PC-3 (cell line): ENCODE measurements around the gene ANKUB1. TPM values are rescaled to one million over a fixed set of nuclear protein-coding genes. Genes with fewer than 3 reads are reported as not detected.

Experiments
- ATAC-seq: fragments of 200-7000 bp; cut with Tn5 transposase; 2 replicates; pipeline ENCODE4 v1.9.1; 2020; ENCODE audit warnings: mild to moderate bottlenecking, moderate library complexity
- BruUV-seq: library from RNA; stranded (reverse); fragments of 400-500 nt; replicated peaks from 2 replicates; lab custom pipeline; 2021; lab: Mats Ljungman, UMichigan
- CTCF ChIA-PET: fragments of 300-600 bp; sonication (Branson Sonifier 250); formaldehyde crosslinking; loops from one replicate; lab custom pipeline; 2022; ENCODE audit warnings: antibody characterized with exemption; lab: Charles Lee
- POLR2A ChIA-PET: fragments of 300-600 bp; sonication (Branson Sonifier 250); formaldehyde crosslinking; loops from one replicate; lab custom pipeline; 2022; ENCODE audit warnings: antibody characterized with exemption; ENCODE audit not compliant: unreplicated experiment; lab: Charles Lee
- DNase-seq: peaks from one replicate; pipeline ENCODE4 v3.0.0-alpha.2; 2015
- H2AFZ ChIP-seq: fragments of 300-600 bp; sonication (generic); 2 replicates; pipeline ENCODE4 v1.6.0; 2016; ENCODE audit warnings: antibody characterized with exemption, low read length
- H3F3A ChIP-seq: fragments of 300-600 bp; sonication (generic); one replicate; pipeline ENCODE4 v1.6.0; 2017; ENCODE audit warnings: antibody characterized with exemption, low read length, control low read depth, mild to moderate bottlenecking; ENCODE audit not compliant: unreplicated experiment
- H3K27ac ChIP-seq: fragments of 300-600 bp; sonication (generic); 2 replicates; pipeline ENCODE4 v1.5.1; 2016; ENCODE audit warnings: mild to moderate bottlenecking, low read length
- H3K27me3 ChIP-seq: fragments of 300-600 bp; sonication (generic); 2 replicates; pipeline ENCODE4 v1.6.1; 2016; ENCODE audit warnings: low read length, mixed read lengths
- H3K36me3 ChIP-seq: fragments of 300-600 bp; sonication (generic); 2 replicates; pipeline ENCODE4 v1.6.1; 2016; ENCODE audit warnings: low read depth, mixed run types, low read length, mixed read lengths
- H3K4me1 ChIP-seq: fragments of 300-600 bp; sonication (generic); 2 replicates; pipeline ENCODE4 v1.5.1; 2016; ENCODE audit warnings: low read length; ENCODE audit not compliant: insufficient read depth
- H3K4me2 ChIP-seq: fragments of 300-600 bp; sonication (generic); 2 replicates; pipeline ENCODE4 v1.6.0; 2016; ENCODE audit warnings: low read length
- H3K4me3 ChIP-seq: fragments of 300-600 bp; sonication (generic); 2 replicates; pipeline ENCODE4 v1.5.1; 2016; ENCODE audit warnings: mild to moderate bottlenecking, low read length, mixed read lengths
- H3K79me2 ChIP-seq: fragments of 300-600 bp; sonication (generic); 2 replicates; pipeline ENCODE4 v1.6.1; 2017; ENCODE audit warnings: low read length, mixed read lengths
- H3K9ac ChIP-seq: fragments of 300-600 bp; sonication (generic); 2 replicates; pipeline ENCODE4 v1.6.0; 2016; ENCODE audit warnings: mild to moderate bottlenecking, low read length
- H3K9me2 ChIP-seq: fragments of 300-600 bp; sonication (generic); replicated peaks from 2 replicates; pipeline ENCODE4 v1.6.1; 2016; ENCODE audit warnings: mixed run types, low read length, mixed read lengths
- H3K9me3 ChIP-seq: fragments of 300-600 bp; sonication (generic); 2 replicates; pipeline ENCODE4 v1.6.1; 2016; ENCODE audit warnings: low read length, mixed read lengths
- H4K20me1 ChIP-seq: fragments of 300-600 bp; sonication (generic); 2 replicates; pipeline ENCODE4 v1.6.1; 2016; ENCODE audit warnings: low read length, mixed read lengths
- CTCF ChIP-seq: fragments of 300-600 bp; sonication (generic); conservative IDR thresholded peaks from 2 replicates; pipeline ENCODE4 v1.5.1; 2017; ENCODE audit warnings: antibody characterized with exemption, low read depth, mild to moderate bottlenecking, low read length
- EZH2 ChIP-seq: fragments of 300-600 bp; sonication (generic); IDR thresholded peaks from one replicate; pipeline ENCODE4 v1.6.1; 2017; ENCODE audit warnings: antibody characterized with exemption, mild to moderate bottlenecking, low read length; ENCODE audit not compliant: unreplicated experiment
- EZH2phosphoT487 ChIP-seq: fragments of 300-600 bp; sonication (generic); IDR thresholded peaks from 2 replicates; pipeline ENCODE4 v1.6.1; 2018; ENCODE audit warnings: mild to moderate bottlenecking, antibody characterized with exemption, low read length, borderline replicate concordance
- intact Hi-C: fragments of 100-400 bp; cut with micrococcal nuclease; formaldehyde crosslinking; loops from 2 replicates; pipeline ENCODE4 v1.9.0; 2023
- total RNA-seq: library from RNA; depleted of rRNA; stranded (reverse); fragments of >200 nt; gene quantifications from 2 replicates; pipeline ENCODE4 v1.2.3, GENCODE V29; 2014

Gene ANKUB1
- total RNA-seq, 1 experiment from 2014 or later = not detected

DNA sequence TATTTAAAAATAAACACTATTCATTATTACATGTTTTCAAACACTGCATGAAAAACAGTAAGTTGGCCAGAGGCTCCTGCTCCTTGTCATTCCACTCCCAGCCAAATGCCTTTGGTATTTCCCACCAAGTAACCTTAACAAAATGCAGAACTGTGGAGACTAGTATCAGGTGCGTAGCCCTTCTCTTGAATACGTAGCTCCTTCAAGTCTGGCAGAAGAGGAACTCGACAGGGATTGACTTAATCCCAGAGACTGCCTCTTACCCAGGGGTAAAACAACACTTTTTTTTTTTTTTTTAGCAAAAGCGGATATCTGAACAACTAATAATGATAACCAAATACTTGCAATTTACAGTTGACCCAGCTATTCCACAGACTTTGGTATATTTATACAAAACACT, 40.8 kb downstream of the ANKUB1 start:
- no peaks in the 10 kb centered on the region for H3K27me3 ChIP-seq
- peak overlapping the region; percentile 94 for H3K4me3 ChIP-seq
- H3K4me2 ChIP-seq = peak overlapping the region; percentile 92
- H3K9me2 ChIP-seq = no peaks in the 10 kb centered on the region
- H3K9me3 ChIP-seq = no peaks in the 10 kb centered on the region
- H2AFZ ChIP-seq = peak overlapping the region; percentile 89
- peaks cover 23% of the 10 kb centered on the region for H3K4me1 ChIP-seq
- peak overlapping the region; percentile 90 for H3K9ac ChIP-seq
- peak; percentile 8; the same call in 1 of the 2 replicates for ATAC-seq
- no peak overlapping the region for H3K27ac ChIP-seq
- peaks cover 28% of the 10 kb centered on the region for H3K79me2 ChIP-seq
- no peaks in the 10 kb centered on the region for H3F3A ChIP-seq
- ChIA-PET CTCF (interaction anchor here (1.1 to 2.1 kb wide), 3 partner anchors 14 to 94 kb away, joined by 3 to 5 read pairs (median 5); partner anchors contain the start of gene WWTR1), POLR2A (no interaction called here)
- no peaks in the 10 kb centered on the region for H4K20me1 ChIP-seq
- BruUV-seq = no TSS peak
- no peak for TF ChIP-seq EZH2
- no peak for TF ChIP-seq EZH2phosphoT487
- TF ChIP-seq CTCF = no peak
- peaks cover 22% of the 10 kb centered on the region; the same call in 1 of the 2 replicates for H3K36me3 ChIP-seq
- peak; percentile 14 for DNase-seq
- intact Hi-C loops = loop anchor here (5.0 kb wide), 1 partner anchor 184 kb away; no protein-coding TSS in a partner anchor

DNA sequence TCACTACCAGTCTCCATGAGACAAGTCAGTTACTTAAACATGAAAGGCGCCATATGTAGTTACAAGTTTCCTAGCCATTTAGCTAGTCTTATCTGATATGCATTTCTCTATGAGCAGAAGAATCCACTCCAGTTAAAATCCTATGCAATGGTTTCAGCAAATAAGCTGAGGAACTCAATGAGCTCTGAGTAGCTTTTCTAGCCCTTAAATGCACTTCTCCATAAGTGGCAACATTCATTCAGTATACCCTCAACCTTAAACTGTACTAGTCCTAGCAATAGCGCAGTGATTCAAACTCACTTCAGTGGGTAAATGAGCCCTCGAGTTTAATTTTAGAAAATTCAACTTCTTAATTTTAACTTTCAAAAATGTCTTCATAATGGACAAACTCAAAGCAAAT, 47.7 kb downstream of the ANKUB1 start:
- Histone ChIP-seq H4K20me1 (no peaks in the 10 kb centered on the region), H3K27ac (no peak overlapping the region), H3K9me3 (no peaks in the 10 kb centered on the region), H3K9ac (no peak overlapping the region), H3F3A (no peaks in the 10 kb centered on the region), H3K4me3 (no peak overlapping the region), H3K79me2 (peaks cover 1% of the 10 kb centered on the region; the same call in 1 of the 2 replicates), H3K9me2 (no peaks in the 10 kb centered on the region), H3K4me2 (no peak overlapping the region), H3K27me3 (no peaks in the 10 kb centered on the region), H3K4me1 (peaks cover 3% of the 10 kb centered on the region), H3K36me3 (peaks cover 46% of the 10 kb centered on the region), H2AFZ (no peak overlapping the region)
- POLR2A ChIA-PET = no interaction called here
- intact Hi-C loops = no loop called here
- CTCF ChIA-PET = no interaction called here
- no peak for DNase-seq
- BruUV-seq = no TSS peak
- ATAC-seq = no peak
- TF ChIP-seq EZH2phosphoT487 = no peak
- TF ChIP-seq CTCF = no peak
- TF ChIP-seq EZH2 = no peak

GRCh38 chr3:149744151-149744550, 48.2 kb downstream of the ANKUB1 start:
- CTCF ChIA-PET = no interaction called here
- POLR2A ChIA-PET = no interaction called here

More at GRCh38 chr3:149744151-149744550, 48.2 kb downstream of the ANKUB1 start:
- Histone ChIP-seq H3K9me3 (no peaks in the 10 kb centered on the region), H3K79me2 (no peaks in the 10 kb centered on the region), H3K4me2 (no peak overlapping the region), H3K27me3 (no peaks in the 10 kb centered on the region), H3K9me2 (no peaks in the 10 kb centered on the region), H3F3A (no peaks in the 10 kb centered on the region), H3K4me3 (no peak overlapping the region), H3K27ac (no peak overlapping the region), H3K36me3 (peaks cover 41% of the 10 kb centered on the region), H3K4me1 (peaks cover 8% of the 10 kb centered on the region), H2AFZ (no peak overlapping the region), H4K20me1 (no peaks in the 10 kb centered on the region), H3K9ac (no peak overlapping the region)
- intact Hi-C loops = no loop called here
- BruUV-seq = no TSS peak
- DNase-seq (no peak), ATAC-seq (no peak)
- no peak for TF ChIP-seq CTCF
- TF ChIP-seq EZH2phosphoT487 = no peak
- no peak for TF ChIP-seq EZH2
